Activated CD8-positive, alpha-beta memory T cell treated with anti-CD3 and anti-CD28 coated beads for 4 hours (primary cell): ENCODE results near the gene CERK.

Experiments
- DNase-seq, 2 donors: peaks; one replicate each; pipeline ENCODE4 v3.0.0-alpha.2; 2020; ENCODE audit warnings: low read depth in 2 of 2

The CERK gene

DNA sequence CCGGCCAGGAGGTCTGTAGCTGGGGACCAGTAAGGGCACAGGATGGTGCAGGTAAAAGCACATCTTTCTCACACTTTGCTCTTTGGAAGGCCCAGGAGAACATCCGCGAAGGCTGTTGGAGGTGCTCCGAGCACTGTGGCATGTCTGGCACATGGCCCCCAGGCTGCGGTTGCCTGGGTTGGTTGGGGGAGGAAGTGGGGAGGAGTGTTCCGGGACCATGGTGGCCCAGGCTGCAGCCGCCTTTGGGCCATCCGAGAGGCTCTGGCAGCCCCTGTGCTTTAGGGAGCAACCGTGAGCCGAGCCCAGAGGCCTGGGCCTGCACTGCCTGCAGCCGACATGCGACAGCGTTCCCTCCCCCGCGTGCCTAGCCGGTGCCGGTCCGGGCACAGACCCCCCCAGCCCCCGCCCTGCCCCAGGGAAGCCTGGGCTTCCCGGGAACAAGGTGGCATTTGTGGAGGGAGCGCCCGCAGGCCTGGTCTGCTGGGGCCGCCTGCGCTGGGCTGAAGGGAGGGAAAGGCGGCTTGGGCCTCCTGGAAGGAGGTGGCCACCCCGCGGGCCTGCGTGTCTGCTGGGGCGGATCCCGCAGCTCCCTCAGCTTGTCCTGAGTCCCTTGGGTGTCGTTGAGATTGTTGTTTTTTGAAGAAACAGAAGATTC is 59.9 kb downstream of the CERK start:
- DNase-seq: no peak

DNA sequence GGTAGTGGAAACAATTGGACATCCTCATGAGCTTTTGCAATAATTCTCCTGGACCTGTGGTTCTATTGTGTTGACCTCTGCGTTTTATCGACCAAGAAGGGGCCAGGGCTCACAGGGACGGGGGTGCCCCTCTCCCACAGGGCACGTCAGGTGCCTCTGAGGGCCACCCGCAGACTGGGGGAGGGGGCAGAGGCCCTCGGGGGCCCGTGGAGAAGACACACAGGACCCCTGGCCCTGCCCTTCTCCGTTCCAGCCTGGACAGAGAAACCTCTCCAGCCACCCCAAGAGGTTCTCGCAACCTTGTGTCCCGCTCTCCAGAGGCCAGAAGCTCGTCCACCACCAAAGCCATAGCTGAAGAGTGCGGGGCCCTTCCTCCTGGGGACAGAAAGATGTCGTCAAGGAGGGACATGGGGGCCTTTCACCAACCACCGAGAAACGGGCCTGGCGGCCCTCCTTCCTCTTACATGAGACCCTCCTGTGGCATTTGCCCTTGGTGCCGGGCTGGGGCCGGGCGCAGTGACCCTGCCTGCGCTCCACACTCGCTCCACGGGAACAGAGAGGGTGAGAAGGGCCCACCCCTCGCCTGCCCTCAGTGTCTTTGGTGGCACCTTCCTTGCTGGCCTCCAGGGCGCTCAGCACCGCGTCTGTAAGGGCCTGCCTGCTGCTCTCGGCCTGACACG is 60.6 kb downstream of the CERK start:
- no peak for DNase-seq

DNA sequence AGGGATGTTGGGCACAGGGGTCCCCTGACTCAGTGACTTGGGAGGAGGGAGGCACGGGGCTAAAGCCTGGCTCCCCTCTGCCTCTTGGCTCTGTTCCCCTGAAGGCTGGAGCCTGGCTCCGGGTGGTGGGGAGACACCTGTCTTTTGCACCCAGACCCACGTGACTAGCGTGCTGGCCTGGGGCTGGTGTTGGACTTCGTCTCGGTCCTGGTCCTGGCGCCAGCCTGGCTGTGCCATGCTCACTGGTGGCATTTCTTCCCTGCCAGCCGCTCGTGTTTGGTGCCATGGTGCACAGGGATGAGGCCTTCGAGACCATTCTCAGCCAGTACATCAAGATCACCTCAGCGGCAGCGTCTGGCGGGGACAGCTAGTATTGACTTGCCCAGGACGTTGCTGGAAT is 61.2 kb downstream of the CERK start:
- no peak for DNase-seq

DNA sequence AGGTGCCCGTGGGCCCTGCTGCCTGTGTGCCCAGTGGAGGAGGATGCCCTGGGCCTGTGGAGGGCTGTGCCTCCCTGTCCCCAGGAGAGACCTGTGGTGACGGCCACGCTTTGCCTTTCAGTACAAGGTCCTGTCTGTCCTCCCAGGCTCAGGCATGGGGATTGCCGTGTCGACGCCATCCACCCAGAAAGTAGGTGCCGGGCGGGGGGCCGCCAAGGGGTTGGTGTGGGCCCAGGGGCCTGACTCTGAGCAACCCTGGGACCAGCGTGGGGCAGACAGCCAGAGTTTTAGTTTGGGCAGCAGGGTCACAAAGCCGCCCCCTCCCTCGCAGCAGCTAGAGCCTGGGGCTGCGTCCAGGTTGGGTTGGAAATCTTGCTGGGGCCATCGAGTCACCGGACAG is 61.6 kb downstream of the CERK start:
- no peak for DNase-seq

DNA sequence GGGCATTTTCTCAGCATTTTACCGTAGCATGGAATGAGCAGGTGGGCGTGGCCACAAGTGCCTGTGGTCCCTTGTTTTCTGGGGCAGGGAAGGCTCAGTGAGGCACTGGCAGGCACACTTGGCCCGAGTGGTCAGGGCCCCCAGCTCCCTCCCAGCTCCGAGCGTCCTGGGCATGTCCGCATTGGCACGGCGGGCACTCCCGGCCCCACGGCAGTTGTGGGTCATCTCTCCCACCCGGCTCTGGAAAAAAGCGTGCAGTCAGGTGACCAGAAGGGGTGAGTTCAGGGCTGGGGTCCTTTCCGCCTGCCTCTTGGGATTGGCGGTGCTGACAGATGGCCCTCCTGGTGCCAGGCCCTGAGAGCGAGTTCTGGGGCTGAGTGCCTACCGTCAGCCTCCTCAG is 62.1 kb downstream of the CERK start:
- DNase-seq: no peak

DNA sequence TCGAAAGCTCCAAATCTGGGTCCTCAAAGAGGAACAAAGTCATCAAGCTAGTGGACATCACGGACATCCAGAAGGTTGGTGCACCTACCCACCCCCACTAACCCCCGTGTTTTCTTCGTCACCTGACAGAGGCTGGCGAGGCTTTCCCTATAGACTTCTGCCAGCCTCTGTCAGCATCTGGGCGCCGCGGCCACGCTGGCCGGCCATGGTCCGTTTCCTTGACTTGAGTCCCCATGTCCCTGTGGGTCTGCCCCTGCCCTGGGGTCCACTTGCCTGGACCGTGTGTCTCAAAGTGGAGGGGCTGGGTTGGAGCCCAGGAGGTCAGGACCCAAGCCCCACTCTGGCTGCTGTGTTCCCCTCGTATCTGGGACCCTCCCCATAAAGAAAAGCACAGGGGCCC is 62.6 kb downstream of the CERK start:
- no peak for DNase-seq

DNA sequence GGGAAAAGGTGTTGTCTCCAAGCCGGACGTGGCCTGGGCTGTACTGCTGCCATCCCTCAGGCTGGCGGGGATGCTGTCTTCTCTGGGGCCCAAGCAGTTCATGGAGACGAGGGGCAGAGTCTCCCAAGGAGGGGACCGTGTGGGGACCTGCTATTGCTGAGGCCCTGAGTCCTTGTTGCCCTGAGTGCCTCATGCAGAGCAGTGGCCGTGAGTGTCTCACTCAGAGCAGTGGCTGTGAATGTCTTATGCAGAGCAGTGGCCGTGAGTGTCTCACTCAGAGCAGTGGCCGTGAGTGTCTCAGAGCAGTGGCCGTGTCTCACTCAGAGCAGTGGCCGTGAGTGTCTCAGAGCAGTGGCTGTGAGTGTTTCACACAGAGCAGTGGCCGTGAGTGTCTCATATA is 63.1 kb downstream of the CERK start:
- DNase-seq: no peak

DNA sequence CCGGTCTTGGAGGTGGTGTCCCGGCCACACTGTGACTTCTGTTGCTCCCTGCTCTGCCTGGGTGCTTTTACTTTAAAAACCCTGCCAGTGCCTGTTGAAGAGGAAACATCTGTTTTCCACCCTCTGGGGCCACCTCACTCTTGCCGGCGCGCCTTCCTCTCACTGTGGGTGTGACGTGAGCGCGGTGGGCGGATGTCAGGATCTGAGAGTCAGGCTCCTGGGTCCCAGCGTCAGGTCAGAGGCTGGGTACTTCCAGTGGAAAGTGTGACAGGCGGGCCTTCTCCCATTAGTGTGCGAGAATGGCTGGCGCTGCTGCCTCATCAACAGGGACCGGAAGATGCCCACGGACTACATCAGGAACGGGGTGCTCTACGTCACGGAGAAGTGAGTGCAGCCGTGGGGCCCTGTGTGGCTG is 63.7 kb downstream of the CERK start:
- DNase-seq: peak; percentile 88 to 96

DNA sequence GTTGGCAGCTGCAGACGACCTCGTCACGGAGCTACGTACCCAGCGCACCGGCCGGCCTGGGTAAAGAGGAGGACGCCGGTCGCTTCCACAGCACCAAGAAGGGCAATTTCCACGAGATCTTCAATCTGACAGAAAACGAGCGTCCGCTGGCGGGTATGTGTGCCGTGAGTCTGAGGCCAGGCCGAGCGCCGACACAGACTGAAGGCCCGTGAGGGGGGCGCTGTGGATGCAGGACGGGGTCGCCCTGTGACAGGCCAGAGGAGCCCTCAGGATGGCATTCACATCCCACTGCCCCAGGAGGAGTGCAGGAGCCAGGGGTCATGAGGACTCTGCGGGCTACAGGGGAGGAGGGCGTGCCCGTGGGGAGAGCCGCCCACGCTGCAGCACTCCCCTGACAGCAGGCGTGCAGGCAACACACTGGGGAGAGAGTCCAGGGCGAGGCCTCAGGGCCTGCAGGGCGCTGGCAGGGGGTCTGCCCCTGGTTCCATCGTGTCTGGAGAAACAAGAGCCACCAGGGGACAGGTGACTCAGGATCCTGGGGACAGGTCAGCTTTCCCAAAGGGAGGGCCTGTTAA is 64.3 kb downstream of the CERK start:
- no peak for DNase-seq

DNA sequence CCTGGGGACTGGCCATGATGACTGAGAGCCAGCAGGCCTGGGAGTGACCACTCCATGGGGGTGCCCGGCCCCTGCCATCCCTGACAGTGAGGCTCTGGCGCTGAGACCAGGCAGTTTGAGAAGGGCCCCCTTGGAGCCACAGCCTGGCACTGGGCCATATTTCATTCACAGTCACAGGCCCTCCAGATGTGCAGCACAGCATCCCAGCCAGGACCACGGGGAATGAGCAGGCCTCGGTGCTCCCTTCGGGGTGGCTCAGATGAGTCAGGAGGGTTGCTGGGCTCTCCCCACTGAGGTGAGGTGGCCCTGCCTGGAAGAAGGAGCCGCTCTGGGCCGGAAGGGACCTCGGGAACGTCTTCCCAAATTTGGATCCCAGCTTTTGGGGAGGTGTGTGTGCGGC is 64.8 kb downstream of the CERK start:
- no peak for DNase-seq

DNA sequence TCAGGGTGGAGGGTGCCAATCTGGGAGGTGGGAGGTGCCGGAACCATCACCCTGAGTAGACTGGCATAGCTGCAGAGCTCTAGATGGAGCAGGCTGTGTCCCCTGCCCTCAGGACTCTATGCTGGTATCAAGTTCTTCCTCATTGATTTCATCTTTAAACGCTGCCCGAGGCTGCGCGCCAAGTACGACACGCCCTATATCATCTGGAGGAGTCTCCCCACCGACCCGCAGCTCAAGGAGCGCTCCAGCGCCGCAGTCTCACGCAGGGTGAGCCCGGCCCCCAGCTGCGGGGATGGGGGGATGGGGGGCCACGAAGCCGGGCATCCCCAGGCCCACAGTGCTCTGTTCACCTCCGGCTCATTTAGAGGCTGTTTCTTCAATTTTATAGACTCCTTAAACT is 65.3 kb downstream of the CERK start:
- no peak for DNase-seq

DNA sequence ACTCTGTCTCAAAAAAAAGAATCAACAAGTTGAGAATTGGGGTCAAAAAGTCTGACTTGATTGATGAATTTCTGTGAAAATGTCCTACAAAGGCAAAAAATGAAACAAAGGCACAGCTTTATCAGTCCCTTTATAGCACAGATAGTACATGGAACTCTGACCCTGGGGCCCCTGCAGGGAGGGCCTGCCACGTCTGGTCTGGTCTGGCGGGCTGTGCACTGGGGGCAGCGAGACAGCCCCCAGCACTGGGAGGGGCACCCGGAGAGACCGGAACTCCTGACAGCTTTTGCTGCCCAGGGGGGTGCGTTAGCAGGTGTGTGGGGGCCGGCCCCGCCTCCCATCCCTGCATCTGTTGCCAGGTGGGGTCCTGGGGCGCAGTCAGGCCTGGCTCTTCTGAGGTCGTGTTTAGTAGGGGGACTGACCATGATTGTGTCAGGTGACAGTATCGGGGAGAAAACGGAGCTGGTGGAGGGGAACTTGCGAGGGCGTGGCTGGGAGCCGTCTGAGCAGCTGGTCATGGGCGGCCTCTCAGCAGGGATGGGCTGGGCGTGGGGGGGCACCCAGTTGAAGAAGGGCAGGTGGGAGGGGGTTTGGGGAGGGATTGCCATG is 66.1 kb downstream of the CERK start:
- no peak for DNase-seq

DNA sequence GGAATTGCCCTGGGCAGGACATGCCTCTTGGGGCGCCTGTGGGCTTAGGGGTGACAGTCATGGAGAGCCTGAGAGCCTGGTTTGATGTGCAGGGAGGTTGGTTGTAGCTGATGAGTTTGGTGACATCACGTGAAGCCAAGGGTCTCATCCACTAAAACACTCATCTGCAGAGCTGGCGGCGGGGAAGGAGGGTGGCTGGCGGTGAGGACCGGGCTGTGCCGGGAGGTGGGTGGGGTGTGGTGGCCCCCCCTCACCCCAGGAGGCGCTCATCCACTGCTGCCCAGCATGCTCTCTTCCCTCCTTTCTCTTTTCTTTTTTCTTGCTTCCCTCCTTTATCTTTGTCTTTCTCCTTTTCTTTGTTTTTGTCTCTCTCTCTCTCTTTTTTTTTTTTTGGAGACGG is 68.9 kb downstream of the CERK start:
- no peak for DNase-seq

DNA sequence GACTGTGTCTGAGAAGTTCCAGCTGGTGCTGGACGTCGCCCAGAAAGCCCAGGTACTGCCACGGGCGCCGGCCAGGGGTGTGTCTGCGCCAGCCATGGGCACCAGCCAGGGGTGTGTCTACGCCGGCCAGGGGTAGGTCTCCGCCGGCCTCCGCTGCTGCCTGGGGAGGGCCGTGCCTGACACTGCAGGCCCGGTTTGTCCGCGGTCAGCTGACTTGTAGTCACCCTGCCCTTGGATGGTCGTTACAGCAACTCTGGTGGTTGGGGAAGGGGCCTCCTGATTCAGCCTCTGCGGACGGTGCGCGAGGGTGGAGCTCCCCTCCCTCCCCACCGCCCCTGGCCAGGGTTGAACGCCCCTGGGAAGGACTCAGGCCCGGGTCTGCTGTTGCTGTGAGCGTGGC is 69.9 kb downstream of the CERK start:
- no peak for DNase-seq

DNA sequence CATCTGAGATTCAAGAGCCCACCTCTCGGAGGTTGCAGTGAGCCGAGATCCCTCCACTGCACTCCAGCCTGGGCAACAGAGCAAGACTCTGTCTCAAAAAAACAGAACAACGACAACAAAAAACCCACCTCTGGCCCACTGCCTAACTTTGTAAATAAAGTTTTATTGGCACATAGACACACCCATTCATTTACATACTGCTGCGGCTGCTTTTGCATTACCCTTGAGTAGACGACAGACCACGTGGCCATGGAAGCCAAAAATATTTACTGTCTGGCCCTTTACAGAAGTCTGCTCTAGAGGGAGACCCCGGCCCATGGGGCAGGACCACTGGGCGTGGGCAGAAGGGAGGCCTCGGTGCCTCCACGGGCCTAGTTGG is 70.8 kb downstream of the CERK start:
- no peak for DNase-seq

DNA sequence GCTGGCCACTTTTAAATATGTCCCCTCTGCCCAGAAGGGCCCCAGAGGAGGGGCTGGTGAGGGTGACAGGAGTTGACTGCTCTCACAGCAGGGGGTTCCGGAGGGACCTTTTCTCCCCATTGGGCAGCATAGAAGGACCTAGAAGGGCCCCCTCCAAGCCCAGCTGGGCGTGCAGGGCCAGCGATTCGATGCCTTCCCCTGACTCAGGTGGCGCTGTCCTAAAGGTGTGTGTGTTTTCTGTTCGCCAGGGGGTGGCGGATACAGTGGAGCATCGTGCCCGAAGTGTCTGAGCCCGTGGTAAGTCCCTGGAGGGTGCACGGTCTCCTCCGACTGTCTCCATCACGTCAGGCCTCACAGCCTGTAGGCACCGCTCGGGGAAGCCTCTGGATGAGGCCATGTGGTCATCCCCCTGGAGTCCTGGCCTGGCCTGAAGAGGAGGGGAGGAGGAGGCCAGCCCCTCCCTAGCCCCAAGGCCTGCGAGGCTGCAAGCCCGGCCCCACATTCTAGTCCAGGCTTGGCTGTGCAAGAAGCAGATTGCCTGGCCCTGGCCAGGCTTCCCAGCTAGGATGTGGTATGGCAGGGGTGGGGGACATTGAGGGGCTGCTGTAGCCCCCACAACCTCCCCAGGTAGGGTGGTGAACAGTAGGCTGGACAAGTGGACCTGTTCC is 71.3 kb downstream of the CERK start:
- DNase-seq: no peak

DNA sequence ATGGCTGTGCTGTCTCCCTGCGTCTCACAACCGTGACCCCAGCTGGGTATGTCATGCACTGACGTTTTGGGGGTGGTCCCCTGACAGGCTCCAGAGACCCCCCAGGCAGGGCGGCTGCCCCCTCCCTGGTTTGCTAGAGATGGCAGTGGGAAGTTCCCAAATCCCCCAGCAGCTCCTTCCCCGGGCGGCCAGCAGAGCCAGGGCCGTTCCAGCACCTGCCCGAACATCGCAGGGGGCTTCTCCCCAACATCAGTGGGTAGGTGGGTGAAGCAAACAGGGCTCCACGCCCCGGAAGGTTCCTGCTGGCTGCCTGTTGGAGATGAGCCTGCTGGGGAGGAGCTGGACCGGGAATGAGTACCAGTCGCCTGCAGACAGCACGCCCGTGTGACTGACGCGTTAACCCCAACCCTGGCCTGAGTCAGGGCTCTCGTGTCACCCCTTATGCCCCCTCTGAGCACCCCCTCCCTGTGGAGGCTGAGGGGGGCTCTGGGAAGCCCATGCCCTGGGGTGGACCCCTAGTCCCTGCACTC is 72.2 kb downstream of the CERK start:
- no peak for DNase-seq

DNA sequence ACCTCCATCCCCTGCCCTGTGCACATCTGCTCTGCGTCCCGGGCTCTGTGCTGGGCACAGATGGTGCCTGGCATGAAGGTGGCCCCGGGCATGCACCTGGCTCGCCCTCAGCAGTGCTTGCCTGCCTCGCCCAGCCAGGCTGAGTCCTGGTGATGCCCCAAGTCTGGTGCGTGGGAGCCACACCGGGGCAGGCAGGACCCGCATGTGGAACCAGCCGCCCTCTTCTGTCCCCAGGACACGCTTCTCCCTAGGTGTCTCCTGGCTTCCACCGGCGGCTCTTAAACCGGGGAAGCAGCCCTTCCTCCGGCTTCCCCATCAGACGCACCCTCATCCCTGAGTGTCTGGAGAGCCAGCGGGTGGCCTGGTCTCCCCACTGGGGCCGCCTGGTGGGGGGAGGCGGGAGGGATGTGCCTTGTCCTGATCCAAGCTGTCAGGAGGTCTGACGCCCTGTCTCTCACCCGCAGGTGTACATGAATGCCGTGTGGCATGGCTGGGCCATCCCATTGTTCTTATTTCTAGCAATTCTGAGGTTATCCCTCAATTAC is 72.8 kb downstream of the CERK start:
- DNase-seq: no peak

DNA sequence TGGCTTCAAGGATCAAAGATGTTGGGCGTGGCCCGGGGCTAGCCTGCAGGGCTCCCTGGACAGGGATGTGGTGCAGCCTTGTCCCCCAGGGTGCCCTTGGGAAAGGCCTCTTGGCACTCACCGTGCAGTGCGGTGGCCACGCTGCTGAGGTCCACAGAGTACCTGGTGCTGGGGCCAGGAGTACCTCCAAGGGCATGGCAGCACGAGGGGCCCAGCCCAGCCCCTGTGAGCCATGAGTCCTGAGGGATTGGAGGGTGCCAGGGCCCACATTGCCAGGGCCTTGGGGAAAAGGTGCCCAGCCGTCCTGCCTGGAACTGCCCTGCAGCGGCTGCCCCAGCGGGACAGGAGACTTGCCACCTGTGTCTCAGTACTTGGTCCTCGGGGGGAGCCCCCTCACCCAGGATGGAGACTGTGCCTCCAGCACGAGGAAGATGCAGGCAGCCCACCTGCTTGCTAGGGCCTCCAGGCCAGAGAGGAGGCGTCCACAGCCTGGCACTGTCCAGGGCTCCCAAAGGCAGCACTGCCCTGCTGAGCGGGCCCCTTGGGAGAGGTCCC is 73.7 kb downstream of the CERK start:
- no peak for DNase-seq

DNA sequence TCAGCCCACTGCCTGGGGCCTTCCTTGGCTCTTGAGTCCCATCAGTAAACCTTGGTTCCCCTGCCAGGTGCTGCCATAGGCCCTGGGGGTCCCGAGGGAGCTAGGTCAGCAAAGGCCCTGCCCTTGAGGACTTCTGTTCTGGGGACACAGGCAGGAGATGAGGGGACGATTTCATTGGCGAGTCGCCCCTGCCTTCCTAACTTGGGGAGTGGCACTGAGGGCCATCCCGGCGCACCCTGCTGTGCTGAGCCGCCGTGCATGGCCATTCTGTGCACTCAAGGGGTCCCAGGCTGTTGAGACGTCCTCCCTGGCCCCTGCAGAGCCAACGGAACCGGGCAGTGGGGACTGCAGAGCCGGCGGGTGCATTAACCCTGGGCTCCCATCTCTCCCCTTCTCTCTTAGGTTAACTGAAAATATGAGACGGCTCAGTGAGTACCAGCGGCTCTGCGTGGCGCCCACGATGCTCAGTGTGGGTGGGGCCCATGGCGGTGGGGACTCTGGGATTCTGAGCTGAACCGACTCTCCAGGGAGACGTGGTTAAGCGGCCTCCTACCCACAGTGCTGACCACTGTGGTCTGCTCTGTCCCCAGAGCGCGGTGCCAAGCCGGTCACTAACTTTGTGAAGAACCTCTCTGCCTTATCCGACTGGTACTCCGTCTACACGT is 74.5 kb downstream of the CERK start:
- DNase-seq: no peak

DNA sequence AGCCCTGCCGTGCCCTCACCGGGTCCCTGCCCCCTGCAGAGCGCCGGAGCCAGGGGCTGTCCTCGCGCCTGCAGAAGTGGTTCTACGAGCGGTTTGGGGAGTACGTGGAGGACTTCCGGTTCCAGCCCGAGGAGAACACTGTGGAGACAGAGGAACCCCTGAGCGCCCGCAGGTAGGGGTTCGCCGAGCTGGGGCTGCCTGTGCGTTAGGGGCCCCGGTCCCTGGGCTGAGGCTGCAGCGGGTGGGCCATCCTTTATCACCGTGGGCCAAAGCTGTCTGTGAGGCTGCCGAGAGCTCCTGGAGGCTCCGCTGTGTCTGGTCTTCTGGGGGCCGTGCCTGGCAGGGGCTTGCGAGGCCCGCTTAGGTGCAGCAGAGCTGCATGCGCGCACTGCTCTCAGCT is 75.1 kb downstream of the CERK start:
- no peak for DNase-seq
